GM18526 (cell line): Measurements from ENCODE around the gene CSDE1.

Experiments
- POLR2A ChIP-seq: IDR thresholded peaks from 3 replicates; pipeline ENCODE4 v1.6.1; 2011; ENCODE audit not compliant: insufficient read length; ENCODE audit errors: extremely low read depth

CSDE1 gene

DNA sequence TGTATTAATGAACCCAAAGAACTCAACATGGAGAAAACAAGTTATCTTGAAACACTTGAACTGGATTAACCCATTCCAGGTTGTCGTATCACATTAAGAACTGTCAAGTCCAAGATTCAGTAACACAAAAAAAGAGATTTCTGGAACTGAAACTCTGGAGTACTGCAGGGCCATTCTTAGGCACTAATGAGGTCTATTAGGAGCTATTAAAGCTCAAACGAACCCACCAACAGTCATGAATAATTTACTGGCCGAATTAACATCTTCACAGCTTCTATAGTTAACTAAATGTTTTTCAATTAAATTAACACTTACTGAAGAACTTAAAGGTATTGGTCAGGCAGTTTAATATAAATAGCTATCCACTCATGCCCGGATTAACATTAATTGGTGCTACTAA is 4.6 kb downstream of the CSDE1 start:
- no peak for TF ChIP-seq POLR2A

DNA sequence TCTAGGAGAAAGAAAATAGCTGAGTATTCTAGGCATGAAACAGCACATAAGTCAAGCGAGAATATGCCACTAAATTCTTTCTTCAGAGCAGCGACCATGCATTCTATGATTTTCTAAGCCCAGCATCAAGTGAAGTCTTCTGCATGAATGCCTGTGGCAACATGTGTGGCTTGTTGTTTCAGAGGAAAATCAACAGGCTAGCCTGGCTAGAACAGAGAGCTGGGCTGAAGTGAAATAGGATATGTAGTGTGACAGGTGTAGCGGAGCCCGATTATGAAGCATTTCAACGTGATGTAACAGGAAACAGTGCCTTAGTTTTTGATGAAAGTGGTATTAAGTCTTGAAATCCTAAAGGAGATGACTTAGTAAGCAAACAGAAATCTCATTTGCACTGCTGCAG is 7.0 kb downstream of the CSDE1 start:
- TF ChIP-seq POLR2A, result no peak

DNA sequence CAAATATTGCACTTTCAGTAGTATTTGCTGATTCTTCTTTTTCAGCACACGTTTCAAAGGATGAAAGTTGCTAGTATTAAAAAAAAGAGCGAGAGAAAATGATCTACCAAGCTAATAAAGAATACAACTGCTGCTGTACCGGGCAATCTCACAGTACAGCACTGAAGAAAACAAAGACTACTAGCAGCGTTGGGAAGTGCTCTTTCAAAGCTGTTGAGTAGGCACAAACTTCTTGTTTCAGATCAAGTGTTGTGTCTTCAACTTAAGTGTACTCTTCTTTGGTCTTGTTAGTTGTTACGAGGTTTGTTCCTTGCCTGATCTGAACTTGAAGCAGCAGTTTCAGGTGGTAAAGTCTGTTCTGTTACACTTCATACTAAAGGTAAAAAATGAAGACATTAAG is 7.9 kb downstream of the CSDE1 start:
- TF ChIP-seq POLR2A, result no peak

DNA sequence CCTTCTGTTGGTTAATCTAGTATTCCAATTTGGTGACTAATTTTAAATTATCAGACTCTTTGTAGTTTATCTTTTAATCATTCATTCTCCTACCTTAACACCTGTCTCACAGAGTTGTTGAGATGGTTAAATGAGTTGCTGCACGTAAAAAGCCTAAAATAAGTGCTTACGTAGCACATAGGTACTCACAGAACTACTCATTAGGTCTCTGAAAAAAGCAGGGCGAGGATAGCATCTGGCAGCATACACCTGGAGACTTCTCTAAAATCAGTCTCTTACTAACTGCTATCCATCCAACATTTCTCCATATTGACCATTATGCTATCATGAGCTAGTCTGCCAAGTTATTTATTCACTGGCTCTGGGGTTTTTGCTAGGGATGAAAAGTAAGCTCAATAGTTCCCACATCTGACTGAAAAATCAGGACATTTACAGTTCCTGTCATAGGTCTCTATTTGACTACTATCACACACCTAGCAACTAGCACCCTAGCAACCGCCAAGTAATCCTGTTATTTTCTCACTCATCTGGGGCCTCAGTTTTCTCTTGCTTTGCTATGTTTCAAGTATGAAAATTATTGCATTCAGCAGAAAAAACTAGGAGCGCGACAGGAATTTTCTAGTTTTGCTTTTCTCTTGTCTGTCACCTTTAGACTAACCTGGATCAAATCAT is 11.2 kb downstream of the CSDE1 start:
- no peak for TF ChIP-seq POLR2A

DNA sequence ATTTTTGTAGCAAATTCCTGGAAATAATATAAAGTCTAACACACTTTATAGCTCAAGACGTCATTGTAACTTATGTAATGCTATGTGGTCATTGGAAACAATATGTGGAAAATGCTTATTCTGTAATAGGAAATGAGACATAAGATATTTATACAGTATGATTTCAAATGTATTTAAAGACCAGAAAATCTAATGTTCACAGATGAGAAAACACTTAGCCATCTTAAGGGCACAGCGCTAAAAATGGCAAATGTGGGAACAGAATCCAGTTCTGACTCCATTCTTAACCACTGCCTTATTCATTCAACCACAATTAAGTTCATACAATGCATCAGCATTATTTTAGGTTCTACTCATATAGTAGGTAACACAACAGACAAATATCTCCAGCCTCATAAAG is 12.5 kb downstream of the CSDE1 start:
- TF ChIP-seq POLR2A, result no peak

DNA sequence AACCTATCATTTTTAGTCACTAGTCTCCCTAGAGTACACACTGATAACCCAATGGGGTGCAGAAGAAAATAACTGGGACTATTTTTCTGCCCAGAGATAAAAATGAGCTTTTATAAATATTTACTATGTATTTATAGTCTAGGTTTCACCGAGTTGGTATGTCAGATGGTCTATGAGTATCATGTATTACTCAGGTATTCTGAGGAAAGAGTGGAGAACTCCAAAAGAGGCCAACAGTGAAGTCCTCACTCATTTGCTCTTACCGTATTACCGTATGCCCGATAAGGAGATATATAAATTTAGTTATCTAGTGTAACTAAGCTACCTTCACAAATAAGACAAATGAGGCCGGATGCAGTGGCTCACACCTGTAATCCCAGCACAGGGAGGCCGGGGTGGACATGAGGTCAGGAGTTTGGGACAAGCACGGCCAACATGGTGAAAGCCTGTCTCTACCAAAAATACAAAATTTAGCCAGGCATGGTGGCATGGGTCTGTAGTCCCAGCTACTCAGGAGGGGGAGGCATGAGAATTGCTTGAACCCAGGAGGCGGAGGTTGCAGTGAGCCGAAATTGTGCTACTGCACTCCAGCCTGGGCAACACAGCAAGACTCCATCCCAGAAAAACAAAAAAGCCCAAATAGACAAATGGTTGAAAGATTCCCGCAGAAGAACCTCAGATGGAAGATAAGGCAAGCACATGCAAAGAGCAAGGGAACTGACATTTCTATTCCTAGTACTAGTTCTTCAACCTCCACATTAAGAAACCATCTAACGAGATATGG is 15.6 kb downstream of the CSDE1 start:
- no peak for TF ChIP-seq POLR2A

DNA sequence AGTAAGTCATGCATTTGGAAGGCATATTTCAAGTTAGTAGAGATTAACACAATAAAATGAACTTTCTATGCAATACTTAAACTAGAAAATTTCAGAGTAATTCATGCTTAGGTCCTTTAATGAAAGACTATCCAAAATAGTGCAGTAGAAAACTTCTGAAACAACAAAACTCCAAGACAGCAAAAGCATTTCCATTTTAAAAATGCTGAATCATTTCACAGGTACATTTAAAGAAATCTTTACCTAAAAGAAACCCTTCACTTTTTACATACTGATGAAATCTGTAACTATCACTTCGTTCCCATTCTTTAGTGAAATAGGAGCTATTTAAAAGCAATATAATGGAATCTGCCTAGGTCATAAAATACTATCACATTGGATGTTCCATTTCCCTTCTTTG is 17.5 kb downstream of the CSDE1 start:
- no peak for TF ChIP-seq POLR2A

DNA sequence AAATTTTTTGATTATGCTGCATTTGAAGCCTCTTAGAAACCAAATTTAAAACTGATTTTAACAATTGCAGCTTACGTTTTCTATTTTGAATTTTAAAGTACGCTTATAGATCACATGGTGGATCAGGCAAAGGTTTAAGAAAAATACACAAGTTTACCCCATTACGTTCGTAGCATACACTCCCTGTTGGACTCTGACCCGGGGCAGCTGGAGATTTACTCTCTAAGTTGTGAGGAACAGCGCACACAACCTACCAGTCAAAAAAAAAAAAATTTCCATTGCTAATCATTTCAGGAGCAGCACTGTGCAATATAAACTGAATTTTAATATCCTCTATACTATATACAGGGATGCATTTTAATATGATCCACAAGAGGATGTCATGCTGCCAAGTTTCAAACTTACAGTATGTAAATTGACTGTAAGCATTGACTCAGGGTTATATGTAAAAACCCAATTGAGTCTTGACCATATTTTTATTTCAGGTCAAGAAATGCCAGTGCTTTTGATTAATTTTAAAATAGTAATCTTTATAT is 20.4 kb downstream of the CSDE1 start:
- no peak for TF ChIP-seq POLR2A

DNA sequence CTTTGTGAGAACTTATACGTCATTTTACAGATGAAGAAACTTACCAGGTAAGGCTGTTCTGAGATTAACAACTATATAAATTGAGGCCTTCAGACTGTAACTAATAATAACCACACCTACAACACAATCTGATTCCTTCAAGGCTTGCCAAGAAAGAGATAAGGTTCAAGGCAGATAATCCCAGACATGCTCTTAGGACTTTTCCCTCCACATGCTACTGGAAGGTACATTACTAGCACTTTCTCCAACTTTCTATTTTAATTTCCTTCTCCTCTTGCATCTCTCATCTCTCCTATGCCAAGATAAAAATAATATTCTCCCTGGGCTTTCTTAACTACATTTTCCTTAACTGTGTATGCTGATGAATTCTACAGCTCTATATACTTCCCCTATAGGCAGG is 22.3 kb downstream of the CSDE1 start:
- no peak for TF ChIP-seq POLR2A

DNA sequence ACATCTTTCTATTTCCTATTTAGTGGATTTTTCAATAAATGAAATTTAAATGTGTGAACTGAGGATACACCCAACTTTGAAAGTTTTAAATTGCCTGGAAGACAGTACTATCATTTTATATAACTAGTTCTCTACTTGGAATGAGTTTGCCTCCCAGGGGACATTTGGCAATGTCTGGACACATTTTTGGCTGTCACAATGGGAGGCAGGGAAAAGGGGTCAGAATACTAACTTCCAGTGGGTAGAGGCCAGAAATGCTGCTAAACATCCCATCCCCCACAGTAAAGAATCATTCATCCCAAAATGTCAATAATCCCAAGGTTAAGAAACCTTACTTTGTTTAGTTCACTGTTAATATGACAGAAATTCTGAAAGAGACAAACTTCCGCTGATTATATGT is 28.0 kb downstream of the CSDE1 start:
- no peak for TF ChIP-seq POLR2A

DNA sequence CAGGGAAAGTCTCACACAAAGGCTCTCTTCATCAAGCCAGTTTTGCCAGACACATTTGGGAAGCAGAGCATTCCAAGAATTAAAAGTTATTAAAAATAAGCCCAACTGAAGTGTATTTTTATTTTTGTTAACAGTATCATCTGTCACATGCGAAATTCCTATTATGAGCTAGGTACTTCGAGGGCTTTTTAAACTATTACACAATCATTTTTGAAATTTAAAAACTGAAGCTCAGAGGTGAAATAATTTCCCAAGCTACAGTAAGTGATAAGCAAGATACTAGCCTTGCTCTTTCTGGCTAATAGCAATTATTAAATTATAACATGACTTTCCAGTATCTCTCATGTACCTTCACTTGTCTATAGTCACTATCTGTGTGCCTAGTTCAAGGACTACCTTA is 29.2 kb downstream of the CSDE1 start:
- TF ChIP-seq POLR2A, result no peak

DNA sequence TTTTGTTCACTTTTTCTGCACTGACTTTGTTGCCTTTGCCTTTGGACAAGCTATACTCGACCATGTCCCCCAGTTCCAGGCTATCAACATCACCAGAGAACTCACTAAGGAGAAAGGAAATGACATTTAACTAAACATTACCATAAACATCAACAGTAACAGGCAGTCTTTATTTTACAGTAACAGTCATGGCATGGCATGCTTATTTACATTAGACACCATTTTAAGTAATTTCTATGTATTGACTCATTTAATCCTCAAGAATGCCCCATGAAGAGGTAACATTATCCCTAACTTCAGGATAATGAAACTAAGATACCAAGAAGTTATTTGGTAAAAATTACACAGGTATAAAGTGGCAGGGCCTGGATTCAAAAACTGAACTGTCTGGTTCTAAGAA is 32.6 kb downstream of the CSDE1 start:
- TF ChIP-seq POLR2A, result no peak

DNA sequence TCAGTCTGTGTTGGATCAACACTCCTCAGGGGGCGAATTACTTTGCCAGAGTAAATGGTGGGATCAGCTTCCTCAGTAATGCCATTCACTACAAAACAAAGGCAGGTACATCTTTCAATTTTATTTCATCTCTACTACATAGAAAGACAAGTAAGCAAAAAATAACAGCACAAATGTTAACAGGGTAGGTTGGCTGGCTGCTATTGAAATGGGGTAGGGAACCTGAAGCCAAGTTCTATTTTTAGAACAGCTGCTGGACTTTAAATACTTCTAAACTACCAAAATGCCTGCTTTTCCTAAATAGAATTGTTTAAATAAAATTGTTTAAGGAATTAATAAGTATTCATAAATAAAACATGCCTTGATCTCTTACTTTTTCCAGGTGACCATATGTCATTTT is 33.9 kb downstream of the CSDE1 start:
- no peak for TF ChIP-seq POLR2A

DNA sequence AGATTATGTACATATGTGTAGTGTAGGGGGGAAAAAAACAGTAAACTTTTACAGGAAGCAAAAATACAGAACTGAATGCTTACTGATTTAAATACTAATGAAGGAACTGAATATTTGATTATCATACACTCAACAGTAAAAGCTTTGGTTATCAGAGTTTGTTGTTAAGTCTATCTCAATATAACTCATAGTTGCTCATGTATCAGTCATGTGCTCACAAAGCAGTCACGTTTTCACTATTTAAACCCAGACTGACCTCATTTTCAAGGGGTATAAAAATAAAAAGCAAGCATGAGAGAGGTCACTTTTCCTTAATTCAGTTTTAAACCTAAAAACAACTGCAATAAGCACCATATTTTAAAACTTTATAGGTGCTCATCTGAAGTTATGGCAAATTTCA is 34.3 kb downstream of the CSDE1 start:
- TF ChIP-seq POLR2A, result no peak

DNA sequence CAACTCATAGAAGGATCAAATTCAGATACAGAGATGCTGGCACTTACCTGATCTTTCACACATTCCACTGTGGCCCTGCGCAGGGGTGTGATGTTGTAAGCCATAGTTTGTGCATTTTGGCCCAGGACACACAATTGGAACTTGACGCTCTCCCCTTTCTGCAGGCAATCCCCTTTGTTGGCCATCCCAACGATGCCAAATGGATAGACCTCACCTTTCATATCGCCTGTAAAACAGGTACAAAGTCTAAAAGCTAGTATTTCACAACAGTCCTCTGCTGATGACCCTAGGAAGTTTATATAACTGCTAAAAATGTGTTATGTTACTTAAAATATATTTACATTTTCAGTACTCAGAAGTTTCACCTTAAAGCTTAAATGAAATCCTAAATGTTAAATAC is 37.3 kb downstream of the CSDE1 start:
- no peak for TF ChIP-seq POLR2A

DNA sequence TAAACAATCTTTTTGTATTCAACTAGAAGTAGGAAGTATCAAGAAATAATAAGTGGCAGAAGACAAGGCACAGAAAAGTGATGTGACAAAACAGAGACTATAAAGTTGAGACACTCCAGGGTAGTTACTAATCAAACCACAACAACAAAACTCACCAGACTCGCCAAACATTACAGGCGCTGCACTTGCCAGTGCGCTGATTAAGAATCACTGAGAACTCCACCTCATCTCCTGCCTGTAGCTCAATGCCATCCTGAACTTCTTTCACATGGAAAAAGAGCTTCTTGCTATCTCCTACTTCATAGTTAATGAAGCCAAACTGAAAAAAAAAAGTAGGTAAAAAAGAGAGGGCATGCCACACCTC is 38.4 kb downstream of the CSDE1 start:
- no peak for TF ChIP-seq POLR2A
